Hematopoietic multipotent progenitor cell treated with erythropoietin and hydrocortisone succinate and interleukin-3 and kit ligand, for 15 days (in vitro differentiated cells): Measurements from ENCODE around the gene ANAPC4.
"Not testable (repeated sequence)": the region's sequence is repeated elsewhere in the genome, so short reads cannot be mapped to it uniquely, and the experiment has no call there.

Experiments used
- DNase-seq: peaks from one replicate; pipeline ENCODE4 v3.0.0-alpha.2; 2015; ENCODE audit warnings: low spot score

The ANAPC4 gene

GRCh38 chr4:25376754-25377571, at the start of gene ANAPC4:
ANAPC4 (plus strand) TSS chr4:25377263; CDS start chr4:25377428, 165 bp downstream.
- peak; percentile 91 for DNase-seq

- DNase-seq, result not testable (repeated sequence)
Observed at GRCh38 chr4:25328463-25328862, 48.6 kb upstream of the ANAPC4 start.

- no peak for DNase-seq
Observed at GRCh38 chr4:25330335-25330734, 46.7 kb upstream of the ANAPC4 start.

GRCh38 chr4:25330905-25331808, 45.9 kb upstream of the ANAPC4 start:
- peak; percentile 10 for DNase-seq

GRCh38 chr4:25343671-25344070, 33.4 kb upstream of the ANAPC4 start:
- DNase-seq, result no peak

GRCh38 chr4:25345744-25346143, 31.3 kb upstream of the ANAPC4 start:
- DNase-seq, result no peak

- DNase-seq, result no peak
Observed at GRCh38 chr4:25346913-25347312, 30.1 kb upstream of the ANAPC4 start.

GRCh38 chr4:25347473-25347872, 29.6 kb upstream of the ANAPC4 start:
- DNase-seq, result no peak

- no peak for DNase-seq
Observed at GRCh38 chr4:25347971-25348370, 29.1 kb upstream of the ANAPC4 start.

GRCh38 chr4:25350561-25350960, 26.5 kb upstream of the ANAPC4 start:
- no peak for DNase-seq

GRCh38 chr4:25351777-25352416, 25.2 kb upstream of the ANAPC4 start:
- DNase-seq, result no peak

- no peak for DNase-seq
Observed at GRCh38 chr4:25356068-25356467, 21.0 kb upstream of the ANAPC4 start.

GRCh38 chr4:25358515-25359275, 18.4 kb upstream of the ANAPC4 start:
- no peak for DNase-seq

GRCh38 chr4:25361253-25361652, 15.8 kb upstream of the ANAPC4 start:
- DNase-seq, result no peak

- DNase-seq, result peak; percentile 65
Observed at GRCh38 chr4:25367004-25367621, 9.9 kb upstream of the ANAPC4 start.

- no peak for DNase-seq
Observed at GRCh38 chr4:25367877-25368276, 9.2 kb upstream of the ANAPC4 start.

GRCh38 chr4:25368315-25368714, 8.7 kb upstream of the ANAPC4 start:
- no peak for DNase-seq

GRCh38 chr4:25370242-25370641, 6.8 kb upstream of the ANAPC4 start:
- DNase-seq, result no peak

- DNase-seq, result not testable (repeated sequence)
Observed at GRCh38 chr4:25372549-25372948, 4.5 kb upstream of the ANAPC4 start.

GRCh38 chr4:25377572-25378436, 741 bp downstream of the ANAPC4 start:
- no peak for DNase-seq
